Tibial nerve (tissue), 4 donors: ENCODE measurements around the gene AUTS2.

Experiments used
- EP300 ChIP-seq, 2 donors: sonication (generic); formaldehyde crosslinking; IDR thresholded peaks; one replicate each; pipeline ENCODE4 v1.6.1; 2017; ENCODE audit warnings: antibody characterized with exemption in 2 of 2, mild to moderate bottlenecking in 1 of 2
- POLR2A ChIP-seq, 2 donors: fragments of 450-650 bp; IDR thresholded peaks; one replicate each; pipeline ENCODE4 v1.6.1; 2017; ENCODE audit warnings: antibody characterized with exemption in 2 of 2, mild to moderate bottlenecking in 2 of 2, moderate library complexity in 2 of 2
- TF ChIP-seq, protein P1 (sequence below), 5 experiments: fragments of 200-600 bp in 3 of 5; fragments of 450-650 bp in 2 of 5; sonication (generic) in 3 of 5; IDR thresholded peaks; one replicate each; pipeline ENCODE4 v1.5.1; 2016 to 2019; ENCODE audit warnings: antibody characterized with exemption in 5 of 5, mild to moderate bottlenecking in 3 of 5, moderate library complexity in 2 of 5

- TF ChIP-seq, protein P1, sequence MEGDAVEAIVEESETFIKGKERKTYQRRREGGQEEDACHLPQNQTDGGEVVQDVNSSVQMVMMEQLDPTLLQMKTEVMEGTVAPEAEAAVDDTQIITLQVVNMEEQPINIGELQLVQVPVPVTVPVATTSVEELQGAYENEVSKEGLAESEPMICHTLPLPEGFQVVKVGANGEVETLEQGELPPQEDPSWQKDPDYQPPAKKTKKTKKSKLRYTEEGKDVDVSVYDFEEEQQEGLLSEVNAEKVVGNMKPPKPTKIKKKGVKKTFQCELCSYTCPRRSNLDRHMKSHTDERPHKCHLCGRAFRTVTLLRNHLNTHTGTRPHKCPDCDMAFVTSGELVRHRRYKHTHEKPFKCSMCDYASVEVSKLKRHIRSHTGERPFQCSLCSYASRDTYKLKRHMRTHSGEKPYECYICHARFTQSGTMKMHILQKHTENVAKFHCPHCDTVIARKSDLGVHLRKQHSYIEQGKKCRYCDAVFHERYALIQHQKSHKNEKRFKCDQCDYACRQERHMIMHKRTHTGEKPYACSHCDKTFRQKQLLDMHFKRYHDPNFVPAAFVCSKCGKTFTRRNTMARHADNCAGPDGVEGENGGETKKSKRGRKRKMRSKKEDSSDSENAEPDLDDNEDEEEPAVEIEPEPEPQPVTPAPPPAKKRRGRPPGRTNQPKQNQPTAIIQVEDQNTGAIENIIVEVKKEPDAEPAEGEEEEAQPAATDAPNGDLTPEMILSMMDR (IDR thresholded peaks at IDR 0.05), result no peak
- no peak for TF ChIP-seq EP300 (IDR thresholded peaks at IDR 0.05)
- TF ChIP-seq POLR2A (IDR thresholded peaks at IDR 0.05), result no peak
Measured at GRCh38 chr7:70789481-70790214, 1191.4 kb downstream of the AUTS2 start.
